ENCODE results near the gene DGCR6L. TPM values are rescaled to one million over a fixed set of nuclear protein-coding genes. Genes with fewer than 3 reads are reported as not detected.

The DGCR6L gene
- total and polyA plus RNA-seq, 10 of the 15 experiments (the other 5 are each of a cell fraction or from before 2014, with no cell fraction given) = 1.6 to 62.8 (median 22.6) TPM

DNA sequence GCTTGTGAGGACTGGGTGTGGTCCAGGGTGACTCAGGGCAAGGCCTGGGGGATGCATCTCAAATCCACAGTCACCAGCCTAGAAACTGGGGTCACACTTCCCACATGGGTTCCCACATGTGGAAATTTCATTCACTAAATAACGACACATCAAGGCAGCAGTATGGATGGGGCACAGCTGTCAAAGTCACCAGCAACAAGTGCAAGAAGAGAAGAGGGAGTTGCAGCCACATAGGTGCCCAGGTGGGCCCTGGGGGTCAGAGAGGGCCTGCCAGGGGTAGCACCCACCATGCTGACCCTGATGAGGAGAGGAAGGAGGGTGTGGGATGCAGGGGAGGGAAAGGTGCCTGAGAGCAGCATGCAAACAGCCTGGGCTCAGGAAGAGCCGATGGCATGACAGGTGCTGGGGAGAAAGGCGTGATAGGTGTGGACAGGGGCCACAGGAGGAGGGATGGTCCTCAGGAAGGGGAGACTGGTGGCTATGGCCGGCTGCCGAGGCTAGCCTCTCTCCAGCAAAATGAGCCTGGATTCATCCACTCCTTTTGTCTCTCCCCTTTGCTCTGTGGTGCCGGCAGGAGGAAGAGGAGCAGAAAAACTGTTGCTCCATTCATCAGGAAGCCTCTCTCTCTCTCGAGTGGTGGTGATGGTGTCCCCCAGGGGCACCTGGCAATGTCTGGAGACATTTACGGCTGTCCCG lies 22.3 kb downstream of the DGCR6L start (continued):
- TF ChIP-seq, protein P1, sequence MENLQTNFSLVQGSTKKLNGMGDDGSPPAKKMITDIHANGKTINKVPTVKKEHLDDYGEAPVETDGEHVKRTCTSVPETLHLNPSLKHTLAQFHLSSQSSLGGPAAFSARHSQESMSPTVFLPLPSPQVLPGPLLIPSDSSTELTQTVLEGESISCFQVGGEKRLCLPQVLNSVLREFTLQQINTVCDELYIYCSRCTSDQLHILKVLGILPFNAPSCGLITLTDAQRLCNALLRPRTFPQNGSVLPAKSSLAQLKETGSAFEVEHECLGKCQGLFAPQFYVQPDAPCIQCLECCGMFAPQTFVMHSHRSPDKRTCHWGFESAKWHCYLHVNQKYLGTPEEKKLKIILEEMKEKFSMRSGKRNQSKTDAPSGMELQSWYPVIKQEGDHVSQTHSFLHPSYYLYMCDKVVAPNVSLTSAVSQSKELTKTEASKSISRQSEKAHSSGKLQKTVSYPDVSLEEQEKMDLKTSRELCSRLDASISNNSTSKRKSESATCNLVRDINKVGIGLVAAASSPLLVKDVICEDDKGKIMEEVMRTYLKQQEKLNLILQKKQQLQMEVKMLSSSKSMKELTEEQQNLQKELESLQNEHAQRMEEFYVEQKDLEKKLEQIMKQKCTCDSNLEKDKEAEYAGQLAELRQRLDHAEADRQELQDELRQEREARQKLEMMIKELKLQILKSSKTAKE (IDR thresholded peaks at IDR 0.05; ENCODE audit: low read depth, poor library complexity, severe bottlenecking) = no peak
- TF ChIP-seq TCF7 (IDR thresholded peaks at IDR 0.05; ENCODE audit: borderline replicate concordance) (no peak), PML (IDR thresholded peaks at IDR 0.05; ENCODE audit: low read length) (no peak), TCF3 (IDR thresholded peaks at IDR 0.05; ENCODE audit: borderline replicate concordance, insufficient read depth, low read depth, low read length) (no peak)
- TF ChIP-seq, protein P2, sequence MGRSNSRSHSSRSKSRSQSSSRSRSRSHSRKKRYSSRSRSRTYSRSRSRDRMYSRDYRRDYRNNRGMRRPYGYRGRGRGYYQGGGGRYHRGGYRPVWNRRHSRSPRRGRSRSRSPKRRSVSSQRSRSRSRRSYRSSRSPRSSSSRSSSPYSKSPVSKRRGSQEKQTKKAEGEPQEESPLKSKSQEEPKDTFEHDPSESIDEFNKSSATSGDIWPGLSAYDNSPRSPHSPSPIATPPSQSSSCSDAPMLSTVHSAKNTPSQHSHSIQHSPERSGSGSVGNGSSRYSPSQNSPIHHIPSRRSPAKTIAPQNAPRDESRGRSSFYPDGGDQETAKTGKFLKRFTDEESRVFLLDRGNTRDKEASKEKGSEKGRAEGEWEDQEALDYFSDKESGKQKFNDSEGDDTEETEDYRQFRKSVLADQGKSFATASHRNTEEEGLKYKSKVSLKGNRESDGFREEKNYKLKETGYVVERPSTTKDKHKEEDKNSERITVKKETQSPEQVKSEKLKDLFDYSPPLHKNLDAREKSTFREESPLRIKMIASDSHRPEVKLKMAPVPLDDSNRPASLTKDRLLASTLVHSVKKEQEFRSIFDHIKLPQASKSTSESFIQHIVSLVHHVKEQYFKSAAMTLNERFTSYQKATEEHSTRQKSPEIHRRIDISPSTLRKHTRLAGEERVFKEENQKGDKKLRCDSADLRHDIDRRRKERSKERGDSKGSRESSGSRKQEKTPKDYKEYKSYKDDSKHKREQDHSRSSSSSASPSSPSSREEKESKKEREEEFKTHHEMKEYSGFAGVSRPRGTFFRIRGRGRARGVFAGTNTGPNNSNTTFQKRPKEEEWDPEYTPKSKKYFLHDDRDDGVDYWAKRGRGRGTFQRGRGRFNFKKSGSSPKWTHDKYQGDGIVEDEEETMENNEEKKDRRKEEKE (IDR thresholded peaks at IDR 0.05) = no peak

GRCh38 chr22:20296598-20296997 lies 23.3 kb downstream of the DGCR6L start:
- in situ Hi-C loops (cut with MboI) (loop anchor here (10.0 kb wide), 1 partner anchor 142 kb away; the partner anchor contains the start of gene CCDC188), intact Hi-C loops (cut with micrococcal nuclease; ENCODE audit: unreplicated experiment) (no loop called here)
- H3K4me1 ChIP-seq (ENCODE audit: control insufficient read depth, insufficient read depth, low read length) = no peaks in the 10 kb centered on the region
- H3K27ac ChIP-seq (ENCODE audit: control insufficient read depth, insufficient read depth) = no peak overlapping the region
- FAIRE-seq (no peak), DNase-seq (ENCODE audit: low read depth, low spot score) (no peak), ATAC-seq (no peak)
- CTCF ChIA-PET = no interaction called here
- no peak overlapping the region for H3K4me3 ChIP-seq
- no peak overlapping the region for H2AFZ ChIP-seq (ENCODE audit: control insufficient read depth, low read depth, low read length)
- no peaks in the 10 kb centered on the region for H3K79me2 ChIP-seq (ENCODE audit: control insufficient read depth, insufficient read depth, low read length)
- no peaks in the 10 kb centered on the region for H4K20me1 ChIP-seq (ENCODE audit: control insufficient read depth, insufficient read depth)
- no peaks in the 10 kb centered on the region; a peak in 2 of 4 replicates for H3K27me3 ChIP-seq (replicated peaks in 1 of 2; ENCODE audit: control insufficient read depth in 2 of 2, insufficient read depth in 2 of 2, low read length in 1 of 2)
- SMC1A ChIA-PET (ENCODE audit: uncharacterized antibody, unreplicated experiment) = no interaction called here
- H3K36me3 ChIP-seq (ENCODE audit: control insufficient read depth in 2 of 2, insufficient read depth in 2 of 2, low read length in 1 of 2) = no peaks in the 10 kb centered on the region
- POLR2A ChIA-PET = no interaction called here
- no peak overlapping the region for H3K9ac ChIP-seq (ENCODE audit: control insufficient read depth, insufficient read depth, low read length)
- H3K9me3 ChIP-seq (replicated peaks; ENCODE audit: control insufficient read depth, insufficient read depth, low read length) = no peaks in the 10 kb centered on the region
- H3K4me2 ChIP-seq (ENCODE audit: control insufficient read depth, insufficient read depth) = no peak overlapping the region
- WGBS (ENCODE audit: insufficient coverage, insufficient replicate concordance, low lambda C conversion rate, missing lambda C conversion rate) = 59% methylated on average over 9 of the region's 9 CpGs
- RAD21 ChIA-PET (ENCODE audit: unreplicated experiment) = no interaction called here
- BruUV-seq (replicated peaks) = no TSS peak
- TF ChIP-seq HDAC2 (IDR thresholded peaks at IDR 0.05) = no peak
- TF ChIP-seq, protein P3, sequence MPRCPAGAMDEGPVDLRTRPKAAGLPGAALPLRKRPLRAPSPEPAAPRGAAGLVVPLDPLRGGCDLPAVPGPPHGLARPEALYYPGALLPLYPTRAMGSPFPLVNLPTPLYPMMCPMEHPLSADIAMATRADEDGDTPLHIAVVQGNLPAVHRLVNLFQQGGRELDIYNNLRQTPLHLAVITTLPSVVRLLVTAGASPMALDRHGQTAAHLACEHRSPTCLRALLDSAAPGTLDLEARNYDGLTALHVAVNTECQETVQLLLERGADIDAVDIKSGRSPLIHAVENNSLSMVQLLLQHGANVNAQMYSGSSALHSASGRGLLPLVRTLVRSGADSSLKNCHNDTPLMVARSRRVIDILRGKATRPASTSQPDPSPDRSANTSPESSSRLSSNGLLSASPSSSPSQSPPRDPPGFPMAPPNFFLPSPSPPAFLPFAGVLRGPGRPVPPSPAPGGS (IDR thresholded peaks at IDR 0.05; ENCODE audit: borderline replicate concordance, insufficient read depth, low read depth, low read length, poor library complexity, severe bottlenecking) = no peak
- no peak for TF ChIP-seq EGR1 (IDR thresholded peaks at IDR 0.05; ENCODE audit: borderline replicate concordance in 1 of 2, low read depth in 2 of 2, low read length in 2 of 2)
- TF ChIP-seq SIN3A (IDR thresholded peaks at IDR 0.05; ENCODE audit: low read depth, low read length) = no peak
- no peak for TF ChIP-seq IKZF2 (IDR thresholded peaks at IDR 0.05)
- TF ChIP-seq, protein P4, sequence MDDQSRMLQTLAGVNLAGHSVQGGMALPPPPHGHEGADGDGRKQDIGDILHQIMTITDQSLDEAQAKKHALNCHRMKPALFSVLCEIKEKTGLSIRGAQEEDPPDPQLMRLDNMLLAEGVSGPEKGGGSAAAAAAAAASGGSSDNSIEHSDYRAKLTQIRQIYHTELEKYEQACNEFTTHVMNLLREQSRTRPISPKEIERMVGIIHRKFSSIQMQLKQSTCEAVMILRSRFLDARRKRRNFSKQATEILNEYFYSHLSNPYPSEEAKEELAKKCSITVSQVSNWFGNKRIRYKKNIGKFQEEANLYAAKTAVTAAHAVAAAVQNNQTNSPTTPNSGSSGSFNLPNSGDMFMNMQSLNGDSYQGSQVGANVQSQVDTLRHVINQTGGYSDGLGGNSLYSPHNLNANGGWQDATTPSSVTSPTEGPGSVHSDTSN (IDR thresholded peaks at IDR 0.05; ENCODE audit: insufficient replicate concordance, low read depth, low read length) = no peak
- no peak for TF ChIP-seq STAT1 (conservative IDR thresholded peaks at IDR 0.05)
- TF ChIP-seq BHLHE40 (IDR thresholded peaks at IDR 0.05; ENCODE audit: borderline replicate concordance in 1 of 2, low read depth in 2 of 2, low read length in 1 of 2) = no peak
- no peak for TF ChIP-seq DPF2 (IDR thresholded peaks at IDR 0.05)
- TF ChIP-seq YBX1 (IDR thresholded peaks at IDR 0.05) = no peak

All from GM12878 (cell line).